BE2C (cell line): ENCODE results near the gene IMP4.

Experiments
- DNase-seq: peaks from one replicate; pipeline ENCODE4 v3.0.0-alpha.2; 2020
- H3K27me3 ChIP-seq: fragments of 250-450 bp; sonication (Bioruptor Pico); 2 replicates; pipeline ENCODE4 v1.5.1; 2020; ENCODE audit warnings: mild to moderate bottlenecking
- H3K36me3 ChIP-seq: fragments of 250-450 bp; sonication (Bioruptor Pico); 2 replicates; pipeline ENCODE4 v1.5.1; 2020; ENCODE audit warnings: mild to moderate bottlenecking
- H3K4me1 ChIP-seq: fragments of 250-450 bp; sonication (Bioruptor Pico); 2 replicates; pipeline ENCODE4 v1.5.1; 2020
- H3K4me3 ChIP-seq: 2 replicates; pipeline ENCODE4 v1.5.1; 2011; ENCODE audit warnings: low read depth, low read length
- H3K9me3 ChIP-seq: fragments of 250-450 bp; sonication (Bioruptor Pico); 2 replicates; pipeline ENCODE4 v1.5.1; 2020
- CTCF ChIP-seq: IDR thresholded peaks from 2 replicates; pipeline ENCODE4 v1.5.1; 2012; ENCODE audit warnings: mild to moderate bottlenecking, low read depth, low read length

The IMP4 gene

GRCh38 chr2:130366720-130367119, 24.0 kb downstream of the IMP4 start:
- no peak overlapping the region for H3K4me3 ChIP-seq
- no peaks in the 10 kb centered on the region for H3K4me1 ChIP-seq
- H3K27me3 ChIP-seq = no peaks in the 10 kb centered on the region
- TF ChIP-seq CTCF = no peak
- H3K36me3 ChIP-seq = no peaks in the 10 kb centered on the region
- no peaks in the 10 kb centered on the region for H3K9me3 ChIP-seq
- no peak for DNase-seq

GRCh38 chr2:130368786-130369185, 26.1 kb downstream of the IMP4 start:
- H3K4me1 ChIP-seq = no peaks in the 10 kb centered on the region
- no peak overlapping the region for H3K4me3 ChIP-seq
- no peaks in the 10 kb centered on the region for H3K27me3 ChIP-seq
- H3K9me3 ChIP-seq = no peaks in the 10 kb centered on the region
- DNase-seq = no peak
- no peak for TF ChIP-seq CTCF
- H3K36me3 ChIP-seq = no peaks in the 10 kb centered on the region

- DNase-seq = no peak
- TF ChIP-seq CTCF = no peak
- Histone ChIP-seq H3K4me1 (no peaks in the 10 kb centered on the region), H3K4me3 (no peak overlapping the region), H3K27me3 (no peaks in the 10 kb centered on the region), H3K9me3 (no peaks in the 10 kb centered on the region), H3K36me3 (no peaks in the 10 kb centered on the region)
Observed at GRCh38 chr2:130369311-130369964, 26.7 kb downstream of the IMP4 start.

- no peaks in the 10 kb centered on the region for H3K4me1 ChIP-seq
Observed at GRCh38 chr2:130369965-130370341, 27.3 kb downstream of the IMP4 start.

GRCh38 chr2:130370490-130370889, 27.8 kb downstream of the IMP4 start:
- DNase-seq = no peak
- Histone ChIP-seq H3K4me3 (no peak overlapping the region), H3K9me3 (no peaks in the 10 kb centered on the region), H3K27me3 (no peaks in the 10 kb centered on the region), H3K36me3 (no peaks in the 10 kb centered on the region), H3K4me1 (no peaks in the 10 kb centered on the region)
- TF ChIP-seq CTCF = no peak

More at GRCh38 chr2:130369965-130370341, 27.3 kb downstream of the IMP4 start:
- Histone ChIP-seq H3K27me3 (no peaks in the 10 kb centered on the region), H3K4me3 (no peak overlapping the region), H3K36me3 (no peaks in the 10 kb centered on the region), H3K9me3 (no peaks in the 10 kb centered on the region)
- DNase-seq = no peak
- no peak for TF ChIP-seq CTCF

GRCh38 chr2:130371723-130372054, 29.0 kb downstream of the IMP4 start:
- no peak for DNase-seq
- no peak for TF ChIP-seq CTCF
- Histone ChIP-seq H3K9me3 (no peaks in the 10 kb centered on the region), H3K4me3 (peak overlapping the region; percentile 67), H3K36me3 (no peaks in the 10 kb centered on the region), H3K4me1 (no peaks in the 10 kb centered on the region), H3K27me3 (no peaks in the 10 kb centered on the region)
